GM12875 (cell line): ENCODE data around the gene MTARC1.

ENCODE experiments used
- H3K4me3 ChIP-seq: one replicate; pipeline ENCODE4 v1.5.1; 2011; ENCODE audit warnings: low read depth, low read length, control low read depth
- TF ChIP-seq, protein P1 (sequence below): IDR thresholded peaks from 2 replicates; pipeline ENCODE4 v1.5.1; 2011; ENCODE audit warnings: low read depth, mild to moderate bottlenecking, control low read depth, inconsistent platforms, low read length, moderate library complexity, borderline replicate concordance; ENCODE audit not compliant: insufficient read depth

MTARC1 gene

GRCh38 chr1:220755309-220755708, 31.4 kb upstream of the MTARC1 start:
- H3K4me3 ChIP-seq: no peak overlapping the region
- TF ChIP-seq, protein P1, sequence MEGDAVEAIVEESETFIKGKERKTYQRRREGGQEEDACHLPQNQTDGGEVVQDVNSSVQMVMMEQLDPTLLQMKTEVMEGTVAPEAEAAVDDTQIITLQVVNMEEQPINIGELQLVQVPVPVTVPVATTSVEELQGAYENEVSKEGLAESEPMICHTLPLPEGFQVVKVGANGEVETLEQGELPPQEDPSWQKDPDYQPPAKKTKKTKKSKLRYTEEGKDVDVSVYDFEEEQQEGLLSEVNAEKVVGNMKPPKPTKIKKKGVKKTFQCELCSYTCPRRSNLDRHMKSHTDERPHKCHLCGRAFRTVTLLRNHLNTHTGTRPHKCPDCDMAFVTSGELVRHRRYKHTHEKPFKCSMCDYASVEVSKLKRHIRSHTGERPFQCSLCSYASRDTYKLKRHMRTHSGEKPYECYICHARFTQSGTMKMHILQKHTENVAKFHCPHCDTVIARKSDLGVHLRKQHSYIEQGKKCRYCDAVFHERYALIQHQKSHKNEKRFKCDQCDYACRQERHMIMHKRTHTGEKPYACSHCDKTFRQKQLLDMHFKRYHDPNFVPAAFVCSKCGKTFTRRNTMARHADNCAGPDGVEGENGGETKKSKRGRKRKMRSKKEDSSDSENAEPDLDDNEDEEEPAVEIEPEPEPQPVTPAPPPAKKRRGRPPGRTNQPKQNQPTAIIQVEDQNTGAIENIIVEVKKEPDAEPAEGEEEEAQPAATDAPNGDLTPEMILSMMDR: no peak

DNA sequence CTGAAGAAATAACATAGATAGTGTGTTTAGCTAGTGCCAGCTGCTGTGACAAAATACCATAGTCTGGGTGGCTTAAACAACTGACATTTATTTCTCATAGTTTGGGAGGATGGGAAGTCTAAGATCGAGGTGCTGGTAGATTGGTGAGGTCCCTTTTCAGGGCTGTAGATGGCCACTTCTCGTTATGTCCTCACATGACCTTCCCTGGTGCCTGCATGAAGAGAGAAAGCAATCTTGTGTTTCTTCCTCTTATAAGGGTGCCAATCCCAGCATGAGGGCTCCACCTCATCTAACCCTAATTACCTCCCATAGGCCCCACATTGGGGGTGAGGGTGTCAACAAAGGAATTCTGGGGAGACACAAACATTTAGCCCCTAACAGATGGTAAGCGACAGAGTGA, 29.3 kb upstream of the MTARC1 start:
- TF ChIP-seq, protein P1: no peak
- no peak overlapping the region for H3K4me3 ChIP-seq

GRCh38 chr1:220759147-220759546, 27.6 kb upstream of the MTARC1 start:
- TF ChIP-seq, protein P1: no peak
- no peak overlapping the region for H3K4me3 ChIP-seq

DNA sequence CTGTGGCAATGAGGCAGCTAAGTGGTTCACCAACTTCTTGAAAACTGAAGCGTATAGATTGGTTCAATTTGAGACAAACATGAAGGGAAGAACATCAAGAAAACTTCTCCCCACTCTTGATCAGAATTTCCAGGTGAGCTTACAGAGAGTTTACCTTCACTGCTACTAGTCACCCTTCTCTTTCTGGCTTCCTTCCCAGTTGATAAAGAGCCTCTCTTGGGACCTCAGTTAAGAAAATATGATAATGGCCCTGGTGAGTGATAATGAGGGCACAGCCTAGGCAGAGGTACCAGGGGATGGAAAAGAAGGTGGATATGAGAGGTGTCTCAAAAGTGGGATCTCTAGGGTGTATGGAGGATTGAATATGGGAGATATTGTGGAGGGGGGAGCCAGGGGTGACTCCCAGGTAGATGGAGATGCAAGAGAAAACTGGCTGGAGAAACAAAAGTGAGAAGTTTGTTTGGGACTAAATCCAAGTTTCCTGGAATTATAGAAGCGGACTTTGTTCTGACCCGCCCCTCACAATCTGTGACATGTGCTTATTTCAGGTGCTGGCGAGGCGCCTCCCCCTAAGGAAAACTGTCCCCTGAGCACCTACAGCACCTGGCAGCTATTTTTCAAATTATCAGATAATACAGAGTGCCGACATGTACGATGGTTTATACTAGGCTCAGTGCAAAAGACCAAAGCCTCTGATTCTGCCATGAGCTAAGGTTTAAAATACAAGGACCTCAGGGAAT, 24.9 kb upstream of the MTARC1 start:
- H3K4me3 ChIP-seq: no peak overlapping the region
- TF ChIP-seq, protein P1: no peak

DNA sequence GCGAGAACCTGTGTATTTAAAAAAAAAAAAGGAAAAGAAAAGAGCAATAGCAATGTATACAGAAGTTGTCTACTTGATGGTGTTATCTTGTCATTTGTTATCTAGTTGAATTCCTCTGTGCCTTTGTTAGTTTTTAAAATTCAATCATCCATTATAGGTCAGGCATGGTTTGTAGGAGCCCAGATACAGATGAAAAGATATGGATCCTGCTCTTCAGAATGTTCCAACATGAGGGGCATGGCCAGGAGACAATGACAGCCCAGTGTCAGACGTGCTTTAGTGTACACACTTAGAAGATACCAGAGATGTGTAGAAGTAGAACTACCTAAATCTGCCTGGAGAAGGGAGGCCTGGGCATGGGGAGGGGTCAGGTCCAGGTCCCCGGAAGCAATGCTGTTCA, 22.0 kb upstream of the MTARC1 start:
- TF ChIP-seq, protein P1: no peak
- H3K4me3 ChIP-seq: no peak overlapping the region

- TF ChIP-seq, protein P1: no peak
- no peak overlapping the region for H3K4me3 ChIP-seq
These were observed 19.2 kb upstream of the MTARC1 start for GRCh38 chr1:220767312-220768125.

GRCh38 chr1:220768126-220768601, 18.5 kb upstream of the MTARC1 start:
- no peak overlapping the region for H3K4me3 ChIP-seq
- TF ChIP-seq, protein P1: no peak
